Vagina (tissue), 2 donors: ENCODE data around the gene KIAA1671.

Experiments
- CTCF ChIP-seq, 3 experiments: fragments of 450-650 bp in 2 of 3; fragments of 200-600 bp in 1 of 3; sonication (generic) in 1 of 3; IDR thresholded peaks; one replicate each; pipeline ENCODE4 v1.5.1; 2017 to 2019; ENCODE audit warnings: antibody characterized with exemption in 3 of 3, mild to moderate bottlenecking in 2 of 3, moderate library complexity in 2 of 3
- POLR2A ChIP-seq, 2 donors: fragments of 450-650 bp; IDR thresholded peaks; one replicate each; pipeline ENCODE4 v1.6.1; 2017; ENCODE audit warnings: antibody characterized with exemption in 2 of 2, mild to moderate bottlenecking in 2 of 2, moderate library complexity in 2 of 2
- POLR2AphosphoS5 ChIP-seq, 2 donors: sonication (generic); formaldehyde crosslinking; IDR thresholded peaks; one replicate each; pipeline ENCODE4 v1.9.0; 2017; ENCODE audit warnings: antibody characterized with exemption in 2 of 2, mild to moderate bottlenecking in 2 of 2, low read depth in 1 of 2; ENCODE audit not compliant: insufficient read depth in 1 of 2

GRCh38 chr22:24954856-24955255 is 2.3 kb downstream of the KIAA1671 start:
- TF ChIP-seq POLR2A (IDR thresholded peaks at IDR 0.05), result no peak
- TF ChIP-seq CTCF (IDR thresholded peaks at IDR 0.05), result no peak
- TF ChIP-seq POLR2AphosphoS5 (IDR thresholded peaks at IDR 0.05; ENCODE audit: insufficient read depth in 1 of 2, low read depth in 1 of 2), result no peak
